HepG2 (cell line): ENCODE measurements around the gene DDX54.

ENCODE experiments used
- EZH2 ChIP-seq: conservative IDR thresholded peaks from 2 replicates; pipeline ENCODE4 v1.6.1; 2012; ENCODE audit warnings: mild to moderate bottlenecking, low read depth, low read length, moderate library complexity
- IKZF1 ChIP-seq: fragments of 450-650 bp; IDR thresholded peaks from 2 replicates; pipeline ENCODE4 v1.7.1; 2016
- MAFK ChIP-seq, 2 experiments: IDR thresholded peaks in 1 of 2; conservative IDR thresholded peaks in 1 of 2; 2 replicates each; pipeline ENCODE4 v1.6.1; 2011; ENCODE audit warnings: improper control_type of control experiment in 2 of 2, low read length in 2 of 2
- POLR2A ChIP-seq, 2 experiments: IDR thresholded peaks; 2 replicates each; pipeline ENCODE4 v1.6.1; 2011; ENCODE audit warnings: low read depth in 2 of 2, low read length in 2 of 2, mild to moderate bottlenecking in 1 of 2, moderate library complexity in 1 of 2; ENCODE audit not compliant: insufficient read depth in 1 of 2
- SRSF1 ChIP-seq: fragments of 200-400 bp; formaldehyde crosslinking; optimal IDR thresholded peaks from 2 replicates; pipeline ENCODE3; 2017; ENCODE audit warnings: mild to moderate bottlenecking, low read depth, low read length, moderate library complexity
- ZSCAN20 ChIP-seq: sonication (generic); formaldehyde crosslinking; IDR thresholded peaks from 2 replicates; pipeline ENCODE4 v1.4.0; 2020; ENCODE audit warnings: missing genetic modification reagents, mild to moderate bottlenecking, borderline replicate concordance
- ZSCAN29 ChIP-seq: sonication (generic); formaldehyde crosslinking; conservative IDR thresholded peaks from 2 replicates; pipeline ENCODE4 v1.4.0; 2020; ENCODE audit warnings: mild to moderate bottlenecking, missing genetic modification reagents

DNA sequence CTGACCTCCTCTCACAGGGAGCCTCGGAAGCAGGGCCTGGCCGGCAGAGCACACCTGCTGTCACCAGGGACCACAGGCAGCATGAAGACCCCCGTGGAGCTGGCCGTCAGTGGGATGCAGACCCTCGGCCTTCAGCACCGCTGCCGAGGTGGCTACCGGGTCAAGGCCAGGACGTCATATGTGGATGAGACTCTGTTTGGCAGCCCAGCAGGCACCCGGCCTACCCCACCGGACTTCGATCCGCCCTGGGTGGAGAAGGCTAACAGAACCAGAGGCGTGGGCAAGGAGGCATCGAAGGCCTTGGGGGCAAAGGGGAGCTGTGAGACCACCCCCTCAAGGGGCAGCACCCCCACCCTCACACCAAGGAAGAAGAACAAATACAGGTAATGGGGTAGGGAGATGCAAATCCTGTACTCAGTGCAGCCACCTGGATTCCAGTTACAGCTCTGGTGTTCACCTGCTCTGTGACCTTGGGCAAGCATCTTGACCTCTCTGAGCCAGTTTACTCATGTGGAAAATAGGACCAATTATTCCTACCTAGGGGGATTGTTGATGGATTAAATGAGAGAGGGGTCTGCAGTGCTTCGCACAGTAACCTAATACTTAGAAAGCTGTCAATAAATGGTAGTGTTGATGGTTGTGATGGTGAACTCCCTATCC lies 1.5 kb upstream of the DDX54 start:
- TF ChIP-seq ZSCAN29 (no peak), SRSF1 (no peak), MAFK (conservative IDR thresholded peaks at IDR 0.05 in 1 of 2, IDR thresholded peaks at IDR 0.05 in 1 of 2; ENCODE audit: low read length in 2 of 2) (no peak), IKZF1 (no peak), ZSCAN20 (CRISPR knock-in tag) (no peak), EZH2 (no peak), POLR2A (IDR thresholded peaks at IDR 0.05; ENCODE audit: insufficient read depth in 1 of 2, low read depth in 2 of 2, low read length in 2 of 2) (no peak)
